Loucy (cell line): ENCODE measurements around the gene ARHGAP24.

Source experiments
- H2AFZ ChIP-seq: fragments of 200-600 bp; sonication (generic); 2 replicates; pipeline ENCODE4 v1.6.0; 2016; ENCODE audit warnings: antibody characterized with exemption, mild to moderate bottlenecking, low read length, moderate library complexity
- H3F3A ChIP-seq: fragments of 200-600 bp; 2 replicates; pipeline ENCODE4 v1.6.0; 2016; ENCODE audit warnings: antibody characterized with exemption, low read depth, mild to moderate bottlenecking
- H3K27me3 ChIP-seq: fragments of 200-600 bp; sonication (generic); 2 replicates; pipeline ENCODE4 v1.6.1; 2014; ENCODE audit warnings: low read length, mild to moderate bottlenecking; ENCODE audit not compliant: insufficient read depth, poor library complexity, severe bottlenecking
- H3K36me3 ChIP-seq: fragments of 200-600 bp; sonication (generic); 2 replicates; pipeline ENCODE4 v1.6.1; 2016; ENCODE audit warnings: low read length; ENCODE audit not compliant: insufficient read depth
- H3K4me1 ChIP-seq: fragments of 200-600 bp; sonication (generic); 2 replicates; pipeline ENCODE4 v1.5.1; 2014; ENCODE audit warnings: low read length, mild to moderate bottlenecking; ENCODE audit not compliant: insufficient read depth, poor library complexity, severe bottlenecking
- H3K4me2 ChIP-seq: fragments of 200-600 bp; sonication (generic); 2 replicates; pipeline ENCODE4 v1.6.0; 2014; ENCODE audit warnings: antibody characterized with exemption, low read length, low read depth, mild to moderate bottlenecking; ENCODE audit not compliant: poor library complexity, severe bottlenecking
- H3K4me3 ChIP-seq: fragments of 200-600 bp; sonication (generic); 2 replicates; pipeline ENCODE4 v1.5.1; 2014; ENCODE audit warnings: low read length, mild to moderate bottlenecking, mixed read lengths; ENCODE audit not compliant: poor library complexity, severe bottlenecking
- H3K79me2 ChIP-seq: fragments of 200-600 bp; sonication (generic); 2 replicates; pipeline ENCODE4 v1.6.1; 2014; ENCODE audit warnings: low read length; ENCODE audit not compliant: insufficient read depth
- H3K9ac ChIP-seq: fragments of 200-600 bp; sonication (generic); 2 replicates; pipeline ENCODE4 v1.6.0; 2014; ENCODE audit warnings: mild to moderate bottlenecking, low read depth, low read length, moderate library complexity; ENCODE audit not compliant: poor library complexity, severe bottlenecking
- H3K9me2 ChIP-seq: fragments of 200-600 bp; sonication (generic); replicated peaks from 2 replicates; pipeline ENCODE4 v1.6.1; 2016; ENCODE audit warnings: low read depth, low read length, mixed read lengths
- H3K9me3 ChIP-seq: fragments of 200-600 bp; sonication (generic); 2 replicates; pipeline ENCODE4 v1.6.1; 2014; ENCODE audit warnings: mild to moderate bottlenecking, antibody characterized with exemption, low read length, low read depth; ENCODE audit not compliant: insufficient read depth
- H4K20me1 ChIP-seq: fragments of 200-600 bp; sonication (generic); 2 replicates; pipeline ENCODE4 v1.6.0; 2014; ENCODE audit warnings: antibody characterized with exemption, low read length, mild to moderate bottlenecking; ENCODE audit not compliant: insufficient read depth, poor library complexity, severe bottlenecking
- CTCF ChIP-seq: fragments of 200-600 bp; sonication (generic); conservative IDR thresholded peaks from 2 replicates; pipeline ENCODE4 v1.5.1; 2014; ENCODE audit warnings: mild to moderate bottlenecking, antibody characterized with exemption, low read length
- EZH2phosphoT487 ChIP-seq: fragments of 200-600 bp; IDR thresholded peaks from 2 replicates; pipeline ENCODE4 v1.6.1; 2018; ENCODE audit warnings: antibody characterized with exemption, mild to moderate bottlenecking, moderate library complexity, borderline replicate concordance

Gene ARHGAP24

GRCh38 chr4:85610450-85610849 lies 135.5 kb downstream of the ARHGAP24 start:
- Histone ChIP-seq H2AFZ (no peak overlapping the region), H3K27me3 (no peaks in the 10 kb centered on the region), H3K4me3 (no peak overlapping the region), H3K9me3 (no peaks in the 10 kb centered on the region), H3K4me1 (no peaks in the 10 kb centered on the region), H3K79me2 (no peaks in the 10 kb centered on the region), H3K9ac (no peak overlapping the region), H3K4me2 (no peak overlapping the region), H3K9me2 (no peaks in the 10 kb centered on the region), H4K20me1 (no peaks in the 10 kb centered on the region), H3F3A (no peaks in the 10 kb centered on the region), H3K36me3 (no peaks in the 10 kb centered on the region)
- TF ChIP-seq EZH2phosphoT487 (no peak), CTCF (no peak)

GRCh38 chr4:85611661-85612060 lies 136.7 kb downstream of the ARHGAP24 start:
- Histone ChIP-seq H3K27me3 (no peaks in the 10 kb centered on the region), H3K36me3 (no peaks in the 10 kb centered on the region), H4K20me1 (no peaks in the 10 kb centered on the region), H3K79me2 (no peaks in the 10 kb centered on the region), H3F3A (no peaks in the 10 kb centered on the region), H3K9me3 (no peaks in the 10 kb centered on the region), H2AFZ (no peak overlapping the region), H3K9ac (no peak overlapping the region), H3K4me1 (no peaks in the 10 kb centered on the region), H3K9me2 (no peaks in the 10 kb centered on the region), H3K4me3 (no peak overlapping the region), H3K4me2 (no peak overlapping the region)
- TF ChIP-seq CTCF (no peak), EZH2phosphoT487 (no peak)

GRCh38 chr4:85613901-85614300 lies 139.0 kb downstream of the ARHGAP24 start:
- Histone ChIP-seq H3K4me2 (no peak overlapping the region), H3K79me2 (no peaks in the 10 kb centered on the region), H3K9me3 (no peaks in the 10 kb centered on the region), H3F3A (no peaks in the 10 kb centered on the region), H2AFZ (no peak overlapping the region), H3K9me2 (no peaks in the 10 kb centered on the region), H4K20me1 (no peaks in the 10 kb centered on the region), H3K27me3 (no peaks in the 10 kb centered on the region), H3K36me3 (no peaks in the 10 kb centered on the region), H3K9ac (no peak overlapping the region), H3K4me1 (no peaks in the 10 kb centered on the region), H3K4me3 (no peak overlapping the region)
- TF ChIP-seq EZH2phosphoT487, result no peak

GRCh38 chr4:85615952-85616351 lies 141.0 kb downstream of the ARHGAP24 start:
- Histone ChIP-seq H3K9me2 (no peaks in the 10 kb centered on the region), H4K20me1 (no peaks in the 10 kb centered on the region), H3K36me3 (no peaks in the 10 kb centered on the region), H3K9me3 (no peaks in the 10 kb centered on the region), H3K79me2 (no peaks in the 10 kb centered on the region), H3K27me3 (no peaks in the 10 kb centered on the region), H3K4me3 (no peak overlapping the region), H3K4me2 (no peak overlapping the region), H3K9ac (no peak overlapping the region), H3F3A (no peaks in the 10 kb centered on the region), H2AFZ (no peak overlapping the region), H3K4me1 (no peaks in the 10 kb centered on the region)
- TF ChIP-seq EZH2phosphoT487 (no peak), CTCF (no peak)
